ENCODE measurements around the gene PNPLA6.

PNPLA6 gene

GRCh38 chr19:7535047-7535997 lies at the start of gene PNPLA6:
Gene PNPLA6 (plus strand): TSS chr19:7535717. CDS start chr19:7535789, 72 bp downstream.
- peak; percentile 74 to 89 for DNase-seq (ENCODE audit: low read depth in 2 of 2)

DNA sequence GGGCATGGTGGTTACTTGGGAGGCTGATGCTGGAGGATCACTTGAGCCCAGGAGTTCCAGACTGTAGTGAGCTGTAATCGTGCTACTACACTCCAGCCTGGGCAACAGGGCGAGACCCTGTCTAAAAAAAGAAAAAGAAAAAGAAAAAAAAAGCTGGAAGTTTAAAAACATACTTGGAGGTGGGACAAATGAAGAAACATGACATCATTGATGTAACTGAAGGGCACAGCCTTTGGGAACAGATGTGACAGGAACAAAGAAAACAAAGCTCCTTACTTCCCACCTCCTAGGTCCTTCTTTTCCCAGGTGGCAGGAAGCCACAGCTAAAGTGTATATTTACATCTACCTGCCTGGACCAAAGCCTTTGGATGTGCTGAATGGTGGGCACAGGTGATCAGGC lies 48.6 kb upstream of the PNPLA6 start:
- DNase-seq (ENCODE audit: low read depth in 2 of 2) = no peak

DNA sequence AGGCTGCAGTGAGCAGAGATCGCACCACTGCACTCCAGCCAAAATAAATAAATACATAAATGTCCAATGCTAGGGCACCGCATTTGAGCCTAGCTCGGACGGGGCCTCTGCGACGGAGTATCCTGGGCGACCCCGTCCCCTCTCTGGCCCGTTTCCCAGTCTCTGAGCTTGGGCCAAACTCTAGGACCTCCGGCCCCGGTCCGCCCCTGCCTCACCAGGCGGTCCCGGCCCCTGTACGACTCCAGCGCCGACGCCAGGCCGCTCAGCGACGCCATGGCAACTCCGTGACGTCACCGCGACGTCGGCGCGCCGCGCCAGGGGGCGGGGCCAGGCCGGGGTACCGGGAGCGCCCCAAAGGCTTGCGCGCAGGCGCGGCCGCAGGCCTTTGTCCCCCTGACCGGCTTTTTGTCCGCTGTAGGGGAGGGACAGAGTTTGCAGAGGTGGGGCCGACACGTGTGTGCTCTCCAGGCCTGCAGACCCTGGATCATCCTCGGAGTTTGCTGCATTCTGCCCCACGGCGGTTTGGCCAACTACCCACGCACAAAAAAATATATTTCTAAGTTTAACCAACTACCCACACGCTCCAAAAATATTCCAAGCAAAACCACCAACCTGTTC lies 46.7 kb upstream of the PNPLA6 start, which contains the start of gene PEX11G:
Gene PEX11G (minus strand): TSS at position 300 of the 618 bp plus-strand sequence. CDS start 25 bp downstream, at position 275.
- DNase-seq (ENCODE audit: low read depth in 2 of 2) = peak; percentile 68 to 88

- no peak for DNase-seq (ENCODE audit: low read depth in 2 of 2)
Measured at GRCh38 chr19:7489609-7490044, 45.9 kb upstream of the PNPLA6 start.

DNA sequence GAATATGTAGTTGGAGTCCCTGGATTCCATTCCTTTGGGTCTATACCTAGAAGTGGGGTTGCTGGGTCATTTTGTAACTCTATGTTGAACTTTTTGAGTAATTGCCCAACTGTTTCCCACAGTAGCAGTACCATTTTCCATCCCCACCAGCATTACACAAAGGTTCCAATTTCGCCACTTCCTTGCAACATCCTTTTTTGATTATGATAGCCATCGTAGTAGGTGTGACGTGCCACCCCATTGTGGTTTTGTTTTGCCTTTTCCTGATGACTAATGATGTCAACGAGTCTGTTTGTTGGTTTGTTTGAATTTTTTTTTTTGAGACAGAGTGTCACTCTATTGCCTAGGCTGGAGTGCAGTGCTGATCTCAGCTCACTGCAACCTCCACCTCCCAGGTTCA lies 43.4 kb upstream of the PNPLA6 start:
- no peak for DNase-seq (ENCODE audit: low read depth in 2 of 2)

DNA sequence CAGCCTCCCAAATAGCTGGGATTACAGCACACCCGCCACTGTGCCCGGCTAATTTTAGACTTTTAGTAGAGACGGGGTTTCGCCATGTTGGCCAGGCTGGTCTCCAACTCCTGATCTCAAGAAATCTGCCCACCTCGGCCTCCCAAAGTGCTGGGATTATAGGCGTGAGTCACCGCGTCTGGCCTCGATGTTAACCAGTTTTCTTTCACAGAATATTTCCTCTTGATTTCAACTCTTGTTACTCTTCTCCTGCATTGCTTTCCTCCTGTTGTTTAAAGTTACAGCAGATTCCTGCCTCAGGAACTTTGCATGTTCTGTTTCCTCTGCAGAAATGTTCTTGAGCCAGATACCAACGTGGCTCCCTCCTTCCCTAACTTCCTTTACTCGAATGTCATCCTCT lies 43.0 kb upstream of the PNPLA6 start:
- DNase-seq (ENCODE audit: low read depth in 2 of 2) = no peak

- no peak for DNase-seq (ENCODE audit: low read depth in 2 of 2)
Measured at GRCh38 chr19:7494416-7495098, 41.0 kb upstream of the PNPLA6 start.

DNA sequence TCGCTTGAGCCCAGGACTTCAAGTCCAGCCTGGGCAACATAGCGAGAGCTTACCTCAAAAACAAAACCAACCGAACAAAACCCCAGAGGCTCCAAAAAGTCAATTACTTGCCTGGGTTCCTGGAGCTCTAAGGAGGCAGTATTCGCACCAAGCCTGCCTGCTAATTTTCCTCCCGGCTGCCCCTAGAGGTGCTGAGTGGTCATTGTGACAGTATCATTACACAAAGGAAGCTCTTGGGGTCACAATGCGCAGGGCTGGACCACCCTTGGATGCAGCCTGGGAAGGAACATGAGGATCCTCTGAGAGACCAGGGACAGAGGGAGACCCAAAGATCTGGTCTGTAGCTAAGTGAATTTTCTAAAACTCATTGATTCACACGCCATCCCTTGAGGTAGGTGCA lies 38.2 kb upstream of the PNPLA6 start:
- DNase-seq (ENCODE audit: low read depth in 2 of 2) = no peak

- DNase-seq (ENCODE audit: low read depth in 2 of 2) = no peak
Measured at GRCh38 chr19:7500811-7501450, 34.6 kb upstream of the PNPLA6 start.

DNA sequence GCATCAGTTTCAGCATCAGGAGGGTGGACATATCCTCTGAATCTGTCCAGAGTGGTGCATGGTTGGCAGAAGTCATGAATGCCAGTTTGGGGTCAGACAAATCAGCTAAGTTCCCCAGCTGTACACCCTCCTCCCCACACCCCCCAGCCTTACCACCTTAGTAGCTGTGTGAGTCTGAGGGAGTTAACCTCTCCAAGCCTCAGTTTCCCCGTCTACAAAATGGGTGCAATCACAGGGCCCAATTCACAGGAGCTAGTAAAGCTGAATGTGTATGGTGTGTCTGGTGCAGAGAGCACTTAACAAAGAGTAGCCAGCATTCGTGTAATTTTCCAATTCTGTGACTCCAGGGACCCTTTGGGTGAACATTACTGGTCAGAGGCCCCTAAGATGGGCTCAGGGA lies 33.0 kb upstream of the PNPLA6 start:
- DNase-seq (ENCODE audit: low read depth in 2 of 2) = no peak

DNA sequence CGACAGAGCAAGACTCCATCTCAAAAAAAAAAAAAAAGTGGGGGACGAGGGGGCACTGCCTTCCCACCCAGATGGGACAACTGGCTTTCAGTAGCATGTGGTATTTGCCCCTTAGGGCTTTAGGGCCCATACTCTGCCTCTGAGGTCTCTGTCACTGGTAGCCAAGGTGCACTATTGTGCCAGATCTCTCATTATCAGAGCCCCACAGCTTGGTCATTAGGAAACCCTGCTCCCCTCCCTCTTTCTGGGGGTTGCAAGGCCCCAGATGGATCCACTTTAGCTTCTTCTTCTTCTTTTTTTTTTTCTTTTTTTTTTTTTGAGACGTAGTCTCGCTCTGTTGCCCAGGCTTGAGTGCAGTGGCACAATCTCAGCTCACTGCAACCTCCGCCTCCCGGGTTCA lies 30.8 kb upstream of the PNPLA6 start:
- no peak for DNase-seq (ENCODE audit: low read depth in 2 of 2)

DNA sequence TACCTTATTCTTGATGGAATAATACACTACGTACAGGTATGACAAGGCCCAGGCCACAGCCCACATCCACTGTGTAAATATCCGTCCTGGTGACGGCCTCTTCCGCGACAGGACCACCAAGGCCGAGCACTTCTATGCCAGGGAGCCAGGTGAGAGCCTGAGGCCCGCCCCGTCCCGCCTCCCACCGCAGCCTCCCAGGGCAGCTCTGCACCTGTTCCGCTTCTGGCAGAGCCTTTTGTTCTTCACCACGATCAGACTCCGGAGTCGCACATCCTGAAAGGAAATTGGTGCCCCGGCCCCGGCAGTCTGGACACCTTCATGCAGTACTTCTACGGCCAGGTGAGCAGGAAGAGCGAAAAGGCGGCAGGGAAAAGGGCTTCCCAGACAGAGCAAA lies 30.2 kb upstream of the PNPLA6 start:
- DNase-seq (ENCODE audit: low read depth in 2 of 2) = no peak

- no peak for DNase-seq (ENCODE audit: low read depth in 2 of 2)
Measured at GRCh38 chr19:7505682-7506384, 29.7 kb upstream of the PNPLA6 start.

GRCh38 chr19:7506385-7507328 lies 28.9 kb upstream of the PNPLA6 start:
- no peak for DNase-seq (ENCODE audit: low read depth in 2 of 2)

DNA sequence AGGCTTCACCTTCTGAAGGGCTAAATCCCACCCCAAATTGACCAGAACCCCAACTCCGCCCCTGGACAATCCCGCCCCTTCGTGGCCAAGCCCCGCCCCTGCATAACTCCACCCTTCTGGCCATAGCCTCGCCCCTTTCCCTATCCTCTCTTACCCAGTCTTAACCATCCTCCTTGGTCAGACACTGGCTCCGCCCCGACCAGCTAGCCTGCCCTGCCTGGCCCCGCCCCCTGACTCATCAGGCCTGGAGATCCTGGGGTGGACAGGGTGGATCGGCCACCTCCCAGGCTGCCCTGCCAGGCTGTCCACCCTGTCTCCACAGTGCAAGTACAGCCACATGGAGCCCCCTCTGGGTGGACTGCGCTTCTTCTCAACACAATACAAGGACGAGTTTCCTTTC lies 27.6 kb upstream of the PNPLA6 start:
- DNase-seq (ENCODE audit: low read depth in 2 of 2) = no peak

GRCh38 chr19:7509625-7510024 lies 25.9 kb upstream of the PNPLA6 start:
- no peak for DNase-seq (ENCODE audit: low read depth in 2 of 2)

GRCh38 chr19:7512400-7512851 lies 23.1 kb upstream of the PNPLA6 start:
- DNase-seq (ENCODE audit: low read depth in 2 of 2) = no peak

DNA sequence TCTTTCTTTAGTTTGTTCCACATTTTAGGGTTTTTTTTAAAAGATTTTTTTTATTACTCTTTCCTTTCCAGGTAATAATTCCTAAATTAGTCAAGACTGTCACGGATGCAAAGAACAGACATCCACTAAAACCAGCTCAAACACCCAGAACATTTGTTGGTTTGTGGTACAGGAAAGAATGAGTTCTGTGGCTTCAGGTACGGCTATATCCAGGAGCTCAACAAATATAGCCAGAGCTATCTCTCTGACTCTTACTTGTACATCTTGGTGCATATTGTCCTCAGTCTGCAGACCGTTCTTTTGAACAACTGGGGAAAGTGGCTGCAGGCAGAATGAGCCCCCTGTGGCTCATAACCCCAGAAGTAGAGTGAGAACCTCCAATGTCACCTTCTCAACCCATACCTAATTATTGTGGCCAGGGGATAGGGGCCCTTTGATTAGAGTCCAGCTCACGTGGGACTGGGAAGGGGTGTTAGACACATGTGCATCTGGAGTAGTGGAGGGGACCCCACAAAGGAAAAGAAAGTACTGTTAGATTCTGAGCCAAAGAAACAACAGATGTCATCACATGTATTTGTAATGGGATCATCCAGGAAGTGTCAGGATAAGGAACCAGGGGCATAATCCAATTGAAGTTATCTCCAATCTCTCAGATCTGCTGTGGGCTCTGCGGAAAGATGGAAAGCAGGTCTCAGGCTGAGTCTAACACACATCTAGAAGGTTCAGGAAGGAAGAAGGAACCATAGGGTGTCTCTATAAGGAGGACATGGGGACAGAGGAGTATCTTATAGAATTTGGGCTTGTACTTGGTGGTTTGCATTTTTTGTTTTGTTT lies 21.5 kb upstream of the PNPLA6 start:
- DNase-seq (ENCODE audit: low read depth in 2 of 2) = no peak

GRCh38 chr19:7515110-7515644 lies 20.3 kb upstream of the PNPLA6 start:
- no peak for DNase-seq (ENCODE audit: low read depth in 2 of 2)
